Muscle layer of duodenum (tissue), 2 donors: ENCODE measurements around the gene TXNRD1.

Experiments
- H3K27ac ChIP-seq: one replicate; pipeline ENCODE4 v1.7.0; 2013; ENCODE audit warnings: mild to moderate bottlenecking, low read length
- H3K27me3 ChIP-seq: one replicate; pipeline ENCODE4 v1.7.0; 2013; ENCODE audit warnings: low read depth, mild to moderate bottlenecking, control low read depth, low read length
- H3K36me3 ChIP-seq, 2 donors: one replicate each; pipeline ENCODE4 v1.7.0; 2013; ENCODE audit warnings: low read length in 2 of 2, control low read depth in 1 of 2, mild to moderate bottlenecking in 1 of 2; ENCODE audit not compliant: insufficient read depth in 2 of 2, control insufficient read depth in 1 of 2
- H3K4me1 ChIP-seq, 2 donors: one replicate each; pipeline ENCODE4 v1.7.0; 2013; ENCODE audit warnings: low read length in 2 of 2, mild to moderate bottlenecking in 2 of 2, control low read depth in 1 of 2, moderate library complexity in 1 of 2; ENCODE audit not compliant: insufficient read depth in 2 of 2, control insufficient read depth in 1 of 2
- H3K4me3 ChIP-seq, 2 donors: one replicate each; pipeline ENCODE4 v1.7.0; 2013; ENCODE audit warnings: low read length in 2 of 2, low read depth in 1 of 2, mild to moderate bottlenecking in 1 of 2
- H3K9me3 ChIP-seq, 2 donors: one replicate each; pipeline ENCODE4 v1.7.0; 2013; ENCODE audit warnings: low read length in 2 of 2, control low read depth in 1 of 2, mild to moderate bottlenecking in 1 of 2; ENCODE audit not compliant: control insufficient read depth in 1 of 2
- donor health status: healthy.

Gene TXNRD1

GRCh38 chr12:104272938-104273337, 57.4 kb downstream of the TXNRD1 start:
- Histone ChIP-seq H3K4me1 (no peaks in the 10 kb centered on the region), H3K9me3 (no peaks in the 10 kb centered on the region), H3K36me3 (no peaks in the 10 kb centered on the region), H3K27me3 (no peaks in the 10 kb centered on the region), H3K4me3 (no peak overlapping the region), H3K27ac (no peak overlapping the region)

DNA sequence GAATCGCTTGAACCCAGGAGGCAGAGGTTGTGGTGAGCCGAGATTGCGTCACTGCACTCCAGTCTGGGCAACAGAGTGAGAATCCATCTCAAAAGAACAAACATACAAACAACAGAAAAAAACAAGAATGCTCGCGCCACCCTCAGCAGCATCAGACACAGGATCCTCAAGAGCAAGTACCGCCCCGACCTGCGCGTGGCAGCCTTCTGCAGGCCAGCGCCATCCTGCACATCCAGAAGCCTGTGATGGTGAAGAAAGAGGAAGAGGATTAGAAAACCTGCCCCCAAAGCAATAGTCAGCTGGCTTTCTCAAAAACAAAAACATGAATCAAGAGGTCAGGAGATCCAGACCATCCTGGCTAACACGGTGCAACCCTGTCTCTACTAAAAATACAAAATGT, 57.9 kb downstream of the TXNRD1 start:
- Histone ChIP-seq H3K9me3 (no peaks in the 10 kb centered on the region), H3K27me3 (no peaks in the 10 kb centered on the region), H3K36me3 (no peaks in the 10 kb centered on the region), H3K27ac (no peak overlapping the region), H3K4me3 (no peak overlapping the region), H3K4me1 (no peaks in the 10 kb centered on the region)

- no peak overlapping the region for H3K27ac ChIP-seq
These were observed 59.2 kb downstream of the TXNRD1 start for GRCh38 chr12:104274811-104275210.

DNA sequence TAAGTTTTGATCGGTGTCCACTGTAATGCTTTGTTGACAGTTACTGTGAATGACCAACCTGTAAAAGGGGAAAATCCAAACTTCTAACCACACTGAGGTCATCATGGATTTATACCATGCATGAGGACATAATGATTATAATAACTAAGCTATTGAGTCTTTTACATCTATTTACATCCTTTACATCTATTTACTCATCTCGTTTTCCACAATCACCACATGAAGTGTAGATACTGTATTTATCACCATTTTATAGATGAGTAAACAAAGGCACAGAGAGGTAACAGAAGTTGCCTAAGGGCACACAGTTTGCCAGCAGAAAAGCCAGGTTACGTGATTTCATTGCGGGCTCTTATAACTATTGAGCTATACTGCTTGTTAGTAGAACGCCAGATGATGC, 60.1 kb downstream of the TXNRD1 start:
- H3K4me3 ChIP-seq, result no peak overlapping the region
- H3K27ac ChIP-seq, result no peak overlapping the region

More at GRCh38 chr12:104274811-104275210, 59.2 kb downstream of the TXNRD1 start:
- H3K4me3 ChIP-seq, result no peak overlapping the region
- no peaks in the 10 kb centered on the region for H3K27me3 ChIP-seq
- no peaks in the 10 kb centered on the region for H3K36me3 ChIP-seq
- no peaks in the 10 kb centered on the region for H3K4me1 ChIP-seq
- H3K9me3 ChIP-seq, result no peaks in the 10 kb centered on the region

GRCh38 chr12:104276273-104277131, 60.9 kb downstream of the TXNRD1 start:
- no peaks in the 10 kb centered on the region for H3K27me3 ChIP-seq
- H3K4me1 ChIP-seq, result no peaks in the 10 kb centered on the region
- peak overlapping the region; percentile 20 to 45 for H3K4me3 ChIP-seq
- peak overlapping the region; percentile 45 for H3K27ac ChIP-seq
- H3K9me3 ChIP-seq, result no peaks in the 10 kb centered on the region
- H3K36me3 ChIP-seq, result no peaks in the 10 kb centered on the region

More for the DNA sequence above, 60.1 kb downstream of the TXNRD1 start:
- H3K4me1 ChIP-seq, result no peaks in the 10 kb centered on the region
- H3K27me3 ChIP-seq, result no peaks in the 10 kb centered on the region
- H3K9me3 ChIP-seq, result no peaks in the 10 kb centered on the region
- H3K36me3 ChIP-seq, result no peaks in the 10 kb centered on the region

- no peak overlapping the region for H3K27ac ChIP-seq
- H3K9me3 ChIP-seq, result no peaks in the 10 kb centered on the region
- H3K4me3 ChIP-seq, result no peak overlapping the region
These were observed 63.6 kb downstream of the TXNRD1 start for GRCh38 chr12:104279164-104279563.

DNA sequence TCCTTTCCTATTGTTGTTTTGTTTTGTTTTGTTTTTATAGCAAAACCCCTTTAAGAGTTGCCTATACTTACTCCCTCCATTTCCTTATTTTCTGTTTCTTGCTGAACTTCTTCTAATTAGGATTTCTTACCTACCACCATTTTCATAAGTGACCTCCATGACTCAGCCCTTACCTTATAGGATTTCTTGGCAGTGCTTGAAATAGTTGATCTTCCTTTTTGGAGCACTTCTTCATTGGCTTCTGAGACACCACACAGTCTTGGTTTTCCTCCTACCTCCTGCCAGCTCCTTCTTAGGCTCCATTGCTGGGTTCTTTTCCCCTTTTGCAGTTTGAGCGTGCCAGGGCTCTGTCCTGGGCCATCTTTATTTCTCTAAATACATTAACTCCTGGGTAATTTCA, 64.5 kb downstream of the TXNRD1 start:
- Histone ChIP-seq H3K9me3 (no peaks in the 10 kb centered on the region), H3K4me1 (peaks cover 0 to under 1% of the 10 kb centered on the region in 2 donors), H3K27ac (no peak overlapping the region), H3K36me3 (no peaks in the 10 kb centered on the region), H3K27me3 (no peaks in the 10 kb centered on the region), H3K4me3 (no peak overlapping the region)

More at GRCh38 chr12:104279164-104279563, 63.6 kb downstream of the TXNRD1 start:
- Histone ChIP-seq H3K27me3 (no peaks in the 10 kb centered on the region), H3K36me3 (no peaks in the 10 kb centered on the region), H3K4me1 (no peaks in the 10 kb centered on the region)

DNA sequence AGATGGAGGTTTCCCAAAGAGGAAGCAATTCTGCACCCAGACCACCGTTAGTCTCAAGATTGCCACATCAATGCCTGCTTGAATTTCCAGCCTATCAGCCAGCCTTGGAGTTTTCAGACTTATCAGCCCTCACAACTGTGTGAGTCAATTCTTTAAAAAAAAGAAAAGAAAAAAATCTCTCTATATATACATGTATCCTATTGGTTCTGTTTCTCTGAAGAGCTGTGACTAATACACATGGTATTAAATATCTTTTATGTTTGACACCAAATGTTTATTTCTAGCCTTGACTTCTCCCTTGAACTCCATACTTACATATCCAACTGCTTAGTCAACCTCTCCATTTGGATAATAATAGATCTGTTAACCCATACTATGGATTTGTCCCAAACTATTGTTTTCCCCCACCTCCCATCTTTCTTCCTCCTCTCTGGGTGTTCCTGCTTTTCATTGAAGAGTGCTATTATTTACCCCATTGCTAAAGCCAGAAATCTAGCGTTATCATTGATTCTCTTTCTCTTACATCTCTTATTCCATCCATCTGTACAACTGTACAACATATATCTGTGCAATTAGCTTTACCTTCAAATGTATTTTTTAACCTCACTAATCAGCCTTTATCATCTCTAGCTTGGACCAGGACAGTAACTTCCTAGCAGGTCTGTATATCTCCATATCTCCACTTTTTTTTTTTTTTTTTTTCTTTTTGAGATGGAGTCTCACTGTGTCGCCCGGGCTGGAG, 65.3 kb downstream of the TXNRD1 start:
- Histone ChIP-seq H3K9me3 (no peaks in the 10 kb centered on the region), H3K4me3 (no peak overlapping the region), H3K27ac (no peak overlapping the region), H3K4me1 (peaks cover 5 to 8% of the 10 kb centered on the region in 2 donors), H3K36me3 (no peaks in the 10 kb centered on the region), H3K27me3 (no peaks in the 10 kb centered on the region)

GRCh38 chr12:104281636-104282035, 66.1 kb downstream of the TXNRD1 start:
- Histone ChIP-seq H3K36me3 (no peaks in the 10 kb centered on the region), H3K9me3 (no peaks in the 10 kb centered on the region), H3K27me3 (no peaks in the 10 kb centered on the region), H3K4me1 (peaks cover 11 to 16% of the 10 kb centered on the region in 2 donors), H3K27ac (no peak overlapping the region), H3K4me3 (no peak overlapping the region)

GRCh38 chr12:104282109-104282508, 66.5 kb downstream of the TXNRD1 start:
- no peaks in the 10 kb centered on the region for H3K9me3 ChIP-seq
- no peak overlapping the region for H3K27ac ChIP-seq
- peaks cover 11 to 16% of the 10 kb centered on the region in 2 donors for H3K4me1 ChIP-seq
- H3K27me3 ChIP-seq, result no peaks in the 10 kb centered on the region
- H3K36me3 ChIP-seq, result peaks cover 0 to 2% of the 10 kb centered on the region in 2 donors
- H3K4me3 ChIP-seq, result no peak overlapping the region

DNA sequence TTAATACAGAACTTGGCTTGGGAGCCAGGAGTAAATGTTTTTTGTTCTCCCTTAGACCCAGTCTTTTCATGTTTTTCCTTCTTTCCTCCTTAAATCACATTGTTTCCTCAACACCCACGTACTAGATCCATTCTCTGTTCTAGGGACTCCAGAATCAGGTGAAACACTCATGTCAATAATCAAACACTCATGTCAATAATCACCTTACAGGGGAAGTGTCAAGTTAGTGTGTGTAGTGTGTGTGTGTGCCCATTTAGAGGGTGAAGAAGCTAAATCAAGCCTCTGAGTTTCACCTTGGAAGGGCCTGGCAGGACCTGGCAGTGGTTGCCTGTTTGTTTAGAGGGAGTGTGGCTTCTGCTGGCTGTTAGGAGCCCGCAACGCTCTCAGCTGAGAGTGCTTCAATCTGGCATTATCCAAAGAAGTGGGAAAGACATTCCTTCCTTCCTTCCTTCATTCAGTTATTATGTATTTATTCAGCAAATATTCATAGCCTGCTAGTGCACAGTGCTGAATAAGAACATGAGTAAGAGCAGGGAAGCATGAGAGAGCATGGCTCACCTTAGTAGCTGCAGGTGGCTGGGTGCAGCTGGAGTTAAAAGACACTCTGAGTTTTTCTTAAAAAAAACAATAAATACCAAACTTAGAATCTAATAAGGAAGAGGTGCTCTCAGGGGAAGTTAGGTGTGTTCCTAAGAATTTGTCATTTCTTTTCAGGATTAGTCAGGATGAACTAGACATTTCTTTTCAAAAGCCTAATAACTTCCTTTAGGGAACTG, 70.3 kb downstream of the TXNRD1 start:
- no peaks in the 10 kb centered on the region for H3K27me3 ChIP-seq
- peaks cover 18 to 20% of the 10 kb centered on the region in 2 donors for H3K4me1 ChIP-seq
- peaks cover 0 to 9% of the 10 kb centered on the region in 2 donors for H3K36me3 ChIP-seq
- no peaks in the 10 kb centered on the region for H3K9me3 ChIP-seq
- peak overlapping the region; percentile 79 to 97 for H3K4me3 ChIP-seq
- peak overlapping the region; percentile 99 for H3K27ac ChIP-seq
